Stimulated activated CD4-positive, alpha-beta T cell treated with anti-CD3 and anti-CD28 coated beads, Interleukin-2, amount 100 ng/mL, for 24 hours (primary cell): ENCODE data around the gene MYO1E.

ENCODE experiments used
- DNase-seq, 2 donors: peaks; one replicate each; pipeline ENCODE4 v3.0.0-alpha.2; 2020

The MYO1E gene

GRCh38 chr15:59222906-59223550 is 149.6 kb downstream of the MYO1E start:
- DNase-seq: no peak

GRCh38 chr15:59221511-59222505 is 150.9 kb downstream of the MYO1E start:
- DNase-seq: no peak

GRCh38 chr15:59218710-59219109 is 154.0 kb downstream of the MYO1E start:
- no peak for DNase-seq

- DNase-seq: no peak
Measured at GRCh38 chr15:59217876-59218498, 154.7 kb downstream of the MYO1E start.

GRCh38 chr15:59216911-59217310 is 155.8 kb downstream of the MYO1E start:
- DNase-seq: no peak

- no peak for DNase-seq
Measured at GRCh38 chr15:59210186-59210585, 162.5 kb downstream of the MYO1E start.

- DNase-seq: no peak
Measured at GRCh38 chr15:59208613-59209249, 163.9 kb downstream of the MYO1E start.

GRCh38 chr15:59206623-59207183 is 166.0 kb downstream of the MYO1E start, which contains the start of gene LDHAL6B:
LDHAL6B (plus strand) TSS chr15:59206843; CDS start chr15:59206941, 98 bp downstream.
- no peak for DNase-seq

- DNase-seq: no peak
Measured at GRCh38 chr15:59205839-59206622, 166.6 kb downstream of the MYO1E start.

- DNase-seq: no peak
Measured at GRCh38 chr15:59203657-59204056, 169.0 kb downstream of the MYO1E start.

GRCh38 chr15:59203008-59203407 is 169.7 kb downstream of the MYO1E start:
- no peak for DNase-seq

- DNase-seq: no peak
Measured at GRCh38 chr15:59200560-59200959, 172.1 kb downstream of the MYO1E start.

- DNase-seq: no peak
Measured at GRCh38 chr15:59199626-59200465, 172.8 kb downstream of the MYO1E start.

GRCh38 chr15:59197454-59197853 is 175.2 kb downstream of the MYO1E start:
- DNase-seq: no peak

- no peak for DNase-seq
Measured at GRCh38 chr15:59196416-59196815, 176.3 kb downstream of the MYO1E start.

- no peak for DNase-seq
Measured at GRCh38 chr15:59194639-59195325, 177.9 kb downstream of the MYO1E start.

- DNase-seq: no peak
Measured at GRCh38 chr15:59191855-59192237, 180.8 kb downstream of the MYO1E start.

GRCh38 chr15:59190291-59190690 is 182.4 kb downstream of the MYO1E start:
- no peak for DNase-seq

GRCh38 chr15:59189241-59189640 is 183.4 kb downstream of the MYO1E start:
- no peak for DNase-seq

- no peak for DNase-seq
Measured at GRCh38 chr15:59186501-59186900, 186.2 kb downstream of the MYO1E start.
